Measurements from ENCODE around the gene KIZ.

Gene KIZ

GRCh38 chr20:21105429-21106170, 20.3 kb upstream of the KIZ start:
- no peak for DNase-seq

DNA sequence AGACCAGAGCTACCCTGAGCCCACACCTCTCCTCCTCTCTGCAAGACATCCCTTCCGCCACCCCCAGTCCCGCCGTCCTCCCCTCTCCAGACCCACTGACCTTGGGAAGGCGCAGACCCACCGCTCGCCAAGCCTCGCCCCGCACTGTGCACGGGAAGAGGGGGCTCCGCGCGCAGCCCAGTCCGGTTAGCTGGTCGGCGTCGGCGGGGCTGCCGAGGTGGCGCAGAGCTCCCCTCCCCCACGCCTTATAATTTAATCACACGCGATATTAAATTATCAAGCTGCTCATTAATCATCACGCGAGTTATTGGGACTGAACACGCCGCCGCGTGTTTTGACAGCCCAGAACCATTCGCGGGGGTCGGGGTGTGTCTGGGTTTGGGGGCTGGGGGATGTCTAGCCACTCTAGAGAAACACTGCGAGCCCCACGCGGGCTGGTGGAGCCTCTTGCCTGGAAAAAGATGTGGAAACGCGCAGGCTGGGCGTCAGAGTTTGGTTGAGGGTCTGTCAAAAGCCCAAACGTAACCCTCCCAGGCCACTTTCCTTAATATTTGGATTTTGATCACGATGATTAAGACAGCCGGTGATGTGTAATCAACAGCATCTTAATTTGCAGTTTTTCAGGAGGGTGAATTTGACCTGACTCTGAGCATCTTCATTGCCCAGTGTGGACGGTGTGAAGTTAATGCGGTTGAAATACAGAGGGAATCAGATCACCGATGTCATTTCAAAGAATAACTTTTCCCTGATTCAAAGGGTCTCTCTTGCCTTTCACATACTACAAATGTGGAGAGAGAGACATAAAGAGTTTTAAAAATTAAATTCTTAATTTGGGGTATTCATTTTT, 19.5 kb upstream of the KIZ start, which contains the start of gene LINC00237:
TSS of gene LINC00237 (minus strand) at position 188 of the 847 bp plus-strand sequence.
- DNase-seq = no peak

- DNase-seq = no peak
Observed at GRCh38 chr20:21109144-21109543, 16.7 kb upstream of the KIZ start.

- DNase-seq = no peak
Observed at GRCh38 chr20:21110811-21111210, 15.1 kb upstream of the KIZ start.

DNA sequence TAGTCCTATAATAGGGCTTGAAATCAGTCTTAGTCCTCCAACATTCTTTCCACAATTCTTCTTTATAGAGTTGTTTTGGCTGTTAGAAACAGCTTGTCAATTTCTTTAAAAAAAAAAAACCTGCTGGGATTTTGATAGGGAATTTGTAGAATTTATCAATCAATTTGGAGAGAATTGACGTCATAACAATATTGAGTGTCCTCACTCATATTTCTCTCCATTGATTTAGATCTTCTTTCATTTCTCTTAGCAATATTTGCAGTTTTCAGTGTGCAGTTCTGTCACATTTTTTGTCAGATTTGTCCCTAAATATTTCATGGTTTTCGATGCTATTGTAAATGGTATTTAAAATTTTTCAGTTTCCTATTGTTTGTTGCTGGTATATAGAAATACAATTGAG, 14.5 kb upstream of the KIZ start:
- DNase-seq = no peak

DNA sequence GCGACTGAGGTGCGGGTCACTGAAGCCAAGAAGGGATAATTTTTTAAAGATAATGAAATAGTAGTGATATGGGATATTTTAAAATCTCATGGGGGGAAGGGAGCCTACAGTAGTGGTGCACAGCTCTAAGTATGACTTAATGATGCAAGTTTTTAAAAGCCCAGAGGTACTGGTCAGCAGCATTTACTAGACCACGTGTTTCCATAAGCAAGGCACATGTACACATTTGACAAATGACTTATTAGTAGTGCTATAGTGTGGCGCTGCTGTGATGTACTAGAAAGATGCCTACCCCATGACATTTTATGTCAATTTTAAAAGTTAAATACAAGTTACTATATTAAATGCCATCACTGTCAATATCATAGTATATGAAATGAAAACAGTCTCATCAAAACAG, 12.2 kb upstream of the KIZ start:
- DNase-seq = no peak

DNA sequence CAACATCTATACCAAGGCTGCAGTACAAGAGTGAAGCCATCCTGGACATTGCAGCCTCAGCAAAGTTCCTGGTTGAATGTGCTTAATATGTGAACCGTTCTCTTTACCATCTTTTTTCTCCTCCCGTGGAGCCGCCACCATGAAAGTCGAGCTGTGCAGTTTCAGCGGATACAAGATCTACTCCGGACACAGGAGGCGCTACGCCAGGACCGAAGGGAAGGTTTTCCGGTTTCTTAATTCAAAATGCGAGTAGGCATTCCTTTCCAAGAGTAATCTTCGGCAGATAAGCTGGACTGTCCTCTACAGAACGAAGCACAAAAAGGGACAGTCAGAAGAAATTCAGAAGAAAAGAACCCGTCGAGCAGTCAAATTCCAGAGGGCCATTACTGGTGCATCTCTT, 11.3 kb upstream of the KIZ start:
- no peak for DNase-seq

DNA sequence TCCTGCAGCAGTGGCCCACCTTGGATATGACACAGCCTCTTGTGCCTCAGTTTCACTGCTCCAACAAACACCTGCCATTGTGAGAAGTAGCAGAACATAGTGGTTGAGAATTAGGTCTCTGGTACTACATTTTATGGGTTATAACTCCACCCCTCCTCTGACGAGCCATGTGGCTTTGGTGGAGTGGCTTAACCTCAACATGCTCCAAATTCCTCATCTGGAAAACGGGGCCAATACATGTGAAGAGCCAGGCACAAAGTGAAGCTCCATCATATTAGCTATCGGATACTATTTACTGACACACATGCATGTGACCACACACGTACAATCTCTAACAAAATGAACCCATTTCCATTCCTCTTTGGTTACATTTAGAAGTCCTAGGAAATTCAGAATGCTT, 8.4 kb upstream of the KIZ start:
- DNase-seq = no peak

- no peak for DNase-seq
Observed at GRCh38 chr20:21118138-21118537, 7.7 kb upstream of the KIZ start.

GRCh38 chr20:21118782-21119181, 7.1 kb upstream of the KIZ start:
- no peak for DNase-seq

DNA sequence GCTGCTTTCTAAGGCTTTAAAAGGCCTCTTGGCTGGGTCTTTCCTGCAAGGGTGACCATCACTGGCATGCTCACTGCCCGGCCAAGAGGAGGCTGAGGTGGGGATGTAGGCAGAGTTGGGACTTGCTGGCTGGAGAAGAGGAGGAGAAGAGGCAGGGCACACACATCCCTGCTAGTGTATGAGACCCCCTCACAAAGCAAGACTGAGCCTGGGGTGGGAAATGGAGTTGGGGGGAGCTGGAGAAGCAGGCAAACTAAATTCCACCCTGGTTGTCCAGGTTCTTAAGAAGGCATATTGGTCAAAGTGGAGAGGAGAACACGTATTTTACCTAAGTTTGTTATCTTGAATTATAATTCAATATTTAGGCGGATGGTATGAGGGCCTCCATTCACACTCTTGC, 1.7 kb upstream of the KIZ start:
- DNase-seq = no peak

GRCh38 chr20:21125072-21125848, 622 bp upstream of the KIZ start:
- no peak for DNase-seq

DNA sequence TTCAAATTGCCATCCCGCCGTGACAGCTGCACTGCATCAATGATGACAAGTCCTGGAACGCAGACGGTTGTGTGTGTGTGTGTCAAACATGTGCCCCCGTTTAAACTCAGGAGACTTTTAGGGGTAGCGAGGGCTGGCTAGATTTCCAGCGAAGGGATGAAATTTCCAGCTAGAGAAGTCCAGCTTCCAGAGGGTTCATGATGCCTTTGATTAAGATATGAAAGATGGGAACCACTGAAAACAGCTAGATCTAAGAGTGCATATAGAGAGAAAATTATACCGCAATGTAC, 644 bp downstream of the KIZ start:
- DNase-seq = no peak

GRCh38 chr20:21127201-21127981, 1.5 kb downstream of the KIZ start:
- DNase-seq = no peak

DNA sequence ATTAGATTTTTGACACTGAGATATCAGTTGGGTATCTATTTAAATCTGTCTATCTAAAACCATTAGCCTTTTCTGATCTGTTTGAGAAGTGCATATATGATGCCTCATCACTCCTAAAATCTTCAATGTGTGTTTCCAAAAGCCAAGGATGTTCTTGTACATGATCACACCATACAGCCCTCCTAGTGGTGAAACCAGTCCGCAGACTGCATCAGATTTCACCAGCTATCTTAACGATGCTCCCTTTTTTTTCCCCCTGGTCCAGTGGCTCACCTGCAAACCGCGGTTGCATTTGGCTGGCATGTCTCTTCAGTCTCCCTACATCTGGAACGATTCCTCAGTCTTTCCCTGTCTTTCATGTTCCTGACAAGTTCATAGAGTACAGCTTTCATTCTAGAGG, 4.0 kb downstream of the KIZ start:
- no peak for DNase-seq

GRCh38 chr20:21133404-21133803, 7.5 kb downstream of the KIZ start:
- DNase-seq = no peak

DNA sequence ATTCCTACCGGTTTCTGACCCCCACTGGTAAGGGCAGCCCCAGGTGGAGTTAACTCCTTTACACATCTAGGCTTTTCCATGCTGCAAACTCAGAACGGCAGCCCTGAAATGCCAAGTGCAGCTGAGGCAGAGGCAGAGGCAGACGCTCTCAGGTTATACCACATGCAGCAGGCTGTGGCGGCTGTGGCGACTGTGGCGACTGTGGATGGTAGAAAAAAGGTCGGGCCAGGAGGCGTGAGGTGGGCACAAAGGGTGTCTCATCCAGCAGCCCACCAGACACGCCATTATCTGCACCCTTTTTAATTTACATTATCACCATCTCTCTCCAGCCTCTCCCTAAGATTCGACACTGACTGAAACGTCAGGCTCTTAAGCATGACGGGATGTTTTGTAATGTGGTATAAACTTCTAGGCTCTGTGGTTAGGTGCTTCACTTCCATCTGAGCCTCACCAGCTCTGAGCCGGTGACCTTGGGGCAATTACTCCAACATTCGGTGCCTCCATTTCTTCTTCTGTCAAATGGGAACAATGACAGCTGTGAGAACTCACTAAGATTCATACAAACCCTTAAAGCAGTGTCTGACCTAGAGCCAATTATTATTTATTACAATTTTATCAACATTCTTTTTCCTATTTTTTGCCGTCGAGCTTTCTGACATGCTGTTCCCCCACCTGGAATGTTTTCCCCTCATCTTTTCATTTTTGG, 8.2 kb downstream of the KIZ start:
- no peak for DNase-seq

- no peak for DNase-seq
Observed at GRCh38 chr20:21134883-21135493, 9.1 kb downstream of the KIZ start.

DNA sequence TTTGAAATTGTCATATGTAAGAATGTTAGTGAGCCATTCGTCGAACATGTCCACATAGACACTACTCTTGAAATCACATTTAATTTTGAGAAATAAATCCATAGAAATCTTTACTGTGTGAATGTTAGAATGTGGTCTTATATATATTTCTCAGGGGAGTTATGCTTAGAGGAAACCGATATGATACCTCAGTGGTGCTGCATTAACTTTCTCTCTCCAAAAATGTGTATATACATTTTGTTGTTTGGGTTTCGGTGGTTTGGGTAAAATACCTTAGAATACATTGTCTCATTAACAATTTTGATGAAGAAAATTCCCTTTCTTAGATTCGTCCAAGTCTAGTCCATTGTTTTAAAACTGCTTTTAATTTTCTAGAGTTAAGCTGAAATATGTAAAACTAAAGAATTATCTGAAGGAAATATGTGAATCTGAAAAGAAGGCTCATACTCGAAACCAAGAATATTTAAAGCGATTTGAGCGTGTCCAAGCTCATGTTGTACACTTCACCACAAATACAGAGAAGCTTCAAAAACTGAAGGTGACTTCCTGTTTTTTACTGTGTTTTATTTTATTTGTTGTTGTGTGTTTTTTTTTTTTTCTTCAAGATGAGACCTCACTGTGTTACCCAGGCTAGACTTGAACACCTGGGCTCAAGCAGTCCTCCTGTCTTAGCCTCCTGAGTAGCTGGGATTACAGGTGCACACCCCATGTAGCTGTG, 10.3 kb downstream of the KIZ start:
- no peak for DNase-seq

DNA sequence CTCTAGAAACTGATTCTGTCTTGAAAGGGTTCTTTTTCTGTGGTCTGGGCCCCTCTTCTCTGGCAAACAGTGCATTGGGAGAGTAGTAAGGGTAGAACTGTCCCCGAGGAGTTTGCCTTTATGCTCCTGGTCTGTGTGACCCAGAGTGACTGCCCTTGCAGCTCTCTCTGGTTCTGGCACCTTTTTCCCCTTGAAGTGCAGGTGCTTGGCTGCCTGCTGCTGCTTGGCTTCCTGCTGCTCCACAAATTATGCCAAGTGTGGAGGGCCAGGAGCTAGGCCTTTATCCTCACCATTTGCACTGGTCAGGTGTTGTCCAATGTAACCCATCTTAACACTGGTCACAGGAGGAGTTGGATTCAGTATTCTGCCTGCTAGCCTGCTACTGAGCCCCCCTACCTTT, 11.2 kb downstream of the KIZ start:
- DNase-seq = no peak

GRCh38 chr20:21139881-21140566, 14.1 kb downstream of the KIZ start:
- DNase-seq = no peak
